Measurements from ENCODE around the gene TRPC3.

DNA sequence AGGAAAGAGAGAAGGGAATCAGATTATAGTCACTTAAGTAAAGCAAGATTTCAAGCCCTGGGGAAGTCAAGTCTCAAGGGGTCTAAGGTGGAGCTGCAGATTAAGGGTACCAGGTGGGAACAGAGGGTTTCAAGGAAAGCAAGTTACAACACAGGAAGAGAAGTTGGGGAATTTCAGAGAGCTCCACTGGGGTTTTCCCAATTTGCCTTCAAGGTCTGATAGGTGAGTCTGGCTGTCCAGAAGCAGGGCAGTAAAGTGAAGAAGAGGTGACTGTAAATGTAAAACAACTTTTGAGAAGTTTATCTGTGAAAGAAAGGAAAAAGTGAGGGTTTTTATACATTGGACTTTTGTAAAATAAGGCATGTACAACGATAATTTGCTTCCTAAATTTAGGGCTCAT lies 37.1 kb upstream of the TRPC3 start:
- TF ChIP-seq, protein P1, sequence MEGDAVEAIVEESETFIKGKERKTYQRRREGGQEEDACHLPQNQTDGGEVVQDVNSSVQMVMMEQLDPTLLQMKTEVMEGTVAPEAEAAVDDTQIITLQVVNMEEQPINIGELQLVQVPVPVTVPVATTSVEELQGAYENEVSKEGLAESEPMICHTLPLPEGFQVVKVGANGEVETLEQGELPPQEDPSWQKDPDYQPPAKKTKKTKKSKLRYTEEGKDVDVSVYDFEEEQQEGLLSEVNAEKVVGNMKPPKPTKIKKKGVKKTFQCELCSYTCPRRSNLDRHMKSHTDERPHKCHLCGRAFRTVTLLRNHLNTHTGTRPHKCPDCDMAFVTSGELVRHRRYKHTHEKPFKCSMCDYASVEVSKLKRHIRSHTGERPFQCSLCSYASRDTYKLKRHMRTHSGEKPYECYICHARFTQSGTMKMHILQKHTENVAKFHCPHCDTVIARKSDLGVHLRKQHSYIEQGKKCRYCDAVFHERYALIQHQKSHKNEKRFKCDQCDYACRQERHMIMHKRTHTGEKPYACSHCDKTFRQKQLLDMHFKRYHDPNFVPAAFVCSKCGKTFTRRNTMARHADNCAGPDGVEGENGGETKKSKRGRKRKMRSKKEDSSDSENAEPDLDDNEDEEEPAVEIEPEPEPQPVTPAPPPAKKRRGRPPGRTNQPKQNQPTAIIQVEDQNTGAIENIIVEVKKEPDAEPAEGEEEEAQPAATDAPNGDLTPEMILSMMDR (IDR thresholded peaks at IDR 0.05): no peak
- TF ChIP-seq ZFX (IDR thresholded peaks at IDR 0.05; ENCODE audit: borderline replicate concordance): no peak
